ENCODE results near the gene SUSD4. TPM values are rescaled to one million over a fixed set of nuclear protein-coding genes. Genes with fewer than 3 reads are reported as not detected.

SUSD4 gene
- total and polyA plus RNA-seq, 10 of the 15 experiments (the other 5 are each of a cell fraction or from before 2014, with no cell fraction given) = 0.13 to 1.1 (median 0.26) TPM; not detected in 3

- Histone ChIP-seq H3K27me3 (replicated peaks in 1 of 2; ENCODE audit: control insufficient read depth in 2 of 2, insufficient read depth in 2 of 2, low read length in 1 of 2) (peaks cover 0 to 2% of the 10 kb centered on the region in 2 experiments; a peak in 1 of 4 replicates), H3K27ac (ENCODE audit: control insufficient read depth, insufficient read depth) (no peak overlapping the region), H3K9ac (ENCODE audit: control insufficient read depth, insufficient read depth, low read length) (no peak overlapping the region), H3K4me2 (ENCODE audit: control insufficient read depth, insufficient read depth) (no peak overlapping the region), H3K4me1 (ENCODE audit: control insufficient read depth, insufficient read depth, low read length) (no peaks in the 10 kb centered on the region), H3K4me3 (no peak overlapping the region), H3K36me3 (ENCODE audit: control insufficient read depth in 2 of 2, insufficient read depth in 2 of 2, low read length in 1 of 2) (no peaks in the 10 kb centered on the region), H2AFZ (ENCODE audit: control insufficient read depth, low read depth, low read length) (no peak overlapping the region), H3K79me2 (ENCODE audit: control insufficient read depth, insufficient read depth, low read length) (no peaks in the 10 kb centered on the region), H3K9me3 (replicated peaks; ENCODE audit: control insufficient read depth, insufficient read depth, low read length) (no peaks in the 10 kb centered on the region), H4K20me1 (ENCODE audit: control insufficient read depth, insufficient read depth) (no peaks in the 10 kb centered on the region)
- in situ Hi-C loops (cut with MboI) = no loop called here
- intact Hi-C loops (cut with micrococcal nuclease; ENCODE audit: unreplicated experiment) = no loop called here
- CTCF ChIA-PET = interaction anchor here (0.6 kb wide), 1 partner anchor 396 kb away, joined by 3 read pairs; no protein-coding TSS in a partner anchor
- 1% methylated on average over 5 of the region's 5 CpGs for WGBS (ENCODE audit: insufficient coverage, insufficient replicate concordance, low lambda C conversion rate, missing lambda C conversion rate)
- SMC1A ChIA-PET (ENCODE audit: uncharacterized antibody, unreplicated experiment) = interaction anchor here (1.3 kb wide), 1 partner anchor 14 kb away, joined by 3 read pairs; no protein-coding TSS in a partner anchor
- POLR2A ChIA-PET = no interaction called here
- DNase-seq (ENCODE audit: low read depth, low spot score) = no peak
- FAIRE-seq = no peak
- no TSS peak for BruUV-seq (replicated peaks)
- RAD21 ChIA-PET (ENCODE audit: unreplicated experiment) = no interaction called here
- TF ChIP-seq MTA2 (IDR thresholded peaks at IDR 0.05; ENCODE audit: low read depth) (no peak), CHD1 (IDR thresholded peaks at IDR 0.05; ENCODE audit: low read depth, low read length) (no peak), EED (IDR thresholded peaks at IDR 0.05; ENCODE audit: low read depth) (no peak), PML (IDR thresholded peaks at IDR 0.05; ENCODE audit: low read length) (no peak), ZNF217 (IDR thresholded peaks at IDR 0.05) (no peak), SUZ12 (IDR thresholded peaks at IDR 0.05; ENCODE audit: unreplicated experiment) (no peak), NFIC (IDR thresholded peaks at IDR 0.05; ENCODE audit: low read depth, low read length) (no peak), CREM (IDR thresholded peaks at IDR 0.05; ENCODE audit: low read depth) (no peak), FOXM1 (IDR thresholded peaks at IDR 0.05; ENCODE audit: low read depth, low read length) (no peak), NR2C2 (IDR thresholded peaks at IDR 0.05; ENCODE audit: borderline replicate concordance, control insufficient read depth, insufficient read length, low read depth) (no peak), FOXK2 (IDR thresholded peaks at IDR 0.05) (no peak), LARP7 (IDR thresholded peaks at IDR 0.05) (no peak), ASH2L (IDR thresholded peaks at IDR 0.05; ENCODE audit: borderline replicate concordance, low read depth) (no peak), CEBPB (IDR thresholded peaks at IDR 0.05; ENCODE audit: borderline replicate concordance in 1 of 2, low read depth in 2 of 2, low read length in 2 of 2) (no peak), ZBTB40 (IDR thresholded peaks at IDR 0.05; ENCODE audit: borderline replicate concordance) (no peak), NBN (IDR thresholded peaks at IDR 0.05) (no peak), SUPT20H (IDR thresholded peaks at IDR 0.05; ENCODE audit: borderline replicate concordance, control insufficient read depth, low read depth, low read length) (no peak), STAT1 (conservative IDR thresholded peaks at IDR 0.05) (no peak), EP300 (IDR thresholded peaks at IDR 0.05; ENCODE audit: borderline replicate concordance in 1 of 2, control insufficient read depth in 1 of 2, low read depth in 2 of 2, low read length in 2 of 2) (no peak)
- TF ChIP-seq, protein P1, sequence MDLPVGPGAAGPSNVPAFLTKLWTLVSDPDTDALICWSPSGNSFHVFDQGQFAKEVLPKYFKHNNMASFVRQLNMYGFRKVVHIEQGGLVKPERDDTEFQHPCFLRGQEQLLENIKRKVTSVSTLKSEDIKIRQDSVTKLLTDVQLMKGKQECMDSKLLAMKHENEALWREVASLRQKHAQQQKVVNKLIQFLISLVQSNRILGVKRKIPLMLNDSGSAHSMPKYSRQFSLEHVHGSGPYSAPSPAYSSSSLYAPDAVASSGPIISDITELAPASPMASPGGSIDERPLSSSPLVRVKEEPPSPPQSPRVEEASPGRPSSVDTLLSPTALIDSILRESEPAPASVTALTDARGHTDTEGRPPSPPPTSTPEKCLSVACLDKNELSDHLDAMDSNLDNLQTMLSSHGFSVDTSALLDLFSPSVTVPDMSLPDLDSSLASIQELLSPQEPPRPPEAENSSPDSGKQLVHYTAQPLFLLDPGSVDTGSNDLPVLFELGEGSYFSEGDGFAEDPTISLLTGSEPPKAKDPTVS (IDR thresholded peaks at IDR 0.05; ENCODE audit: low read depth, low read length) = no peak
- ATAC-seq = no peak
Observed at GRCh38 chr1:223288826-223289225, 75.2 kb downstream of the SUSD4 start.

Measured in GM12878 (cell line).